ENCODE data around the gene UGT8. TPM values are rescaled to one million over a fixed set of nuclear protein-coding genes. Genes with fewer than 3 reads are reported as not detected.

UGT8 gene
- total RNA-seq, 1 experiment from 2014 or later, result 14.8 TPM

DNA sequence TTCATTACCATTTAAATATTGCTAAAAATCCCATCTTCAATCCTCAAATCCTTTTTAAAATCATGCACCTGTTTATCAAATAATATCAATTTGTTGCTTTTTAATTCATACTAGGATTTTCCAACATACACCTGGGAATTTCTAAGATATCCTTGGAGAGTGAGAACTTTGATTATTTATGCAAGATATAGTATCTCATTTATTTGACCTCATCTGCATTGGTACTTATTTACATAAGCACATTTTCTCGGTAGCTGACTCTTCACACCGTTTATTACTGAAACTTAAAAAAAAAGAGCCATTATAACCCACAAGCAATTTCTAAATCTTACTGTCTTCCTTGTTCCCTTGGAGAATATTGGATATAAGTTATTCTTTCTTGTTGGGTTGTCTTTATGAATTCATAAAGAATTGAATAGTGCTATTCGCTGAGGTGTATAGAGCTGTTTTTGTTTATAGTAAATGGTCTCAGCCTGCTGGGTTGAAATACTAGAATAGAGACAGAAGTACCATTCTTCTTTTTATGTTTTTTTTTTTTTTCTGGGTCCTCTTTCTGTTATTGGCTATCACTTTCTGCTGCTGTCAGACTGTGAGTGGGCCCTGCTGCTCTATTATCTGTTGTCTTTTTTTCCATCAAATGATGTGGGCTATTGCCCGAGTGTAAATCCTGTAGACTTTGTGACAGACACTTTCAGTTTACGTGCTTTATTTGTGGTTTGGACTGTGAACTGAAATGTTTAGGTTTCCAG, 2.9 kb downstream of the UGT8 start:
- no peak for DNase-seq (ENCODE audit: low read depth, low spot score)
- TF ChIP-seq EZH2phosphoT487 (IDR thresholded peaks at IDR 0.05; ENCODE audit: borderline replicate concordance), result no peak
- TF ChIP-seq, protein P1, sequence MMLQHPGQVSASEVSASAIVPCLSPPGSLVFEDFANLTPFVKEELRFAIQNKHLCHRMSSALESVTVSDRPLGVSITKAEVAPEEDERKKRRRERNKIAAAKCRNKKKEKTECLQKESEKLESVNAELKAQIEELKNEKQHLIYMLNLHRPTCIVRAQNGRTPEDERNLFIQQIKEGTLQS (IDR thresholded peaks at IDR 0.05), result no peak
- no peak for TF ChIP-seq EGR1 (IDR thresholded peaks at IDR 0.05; ENCODE audit: low read depth)
- no peak for TF ChIP-seq ZNF274 (IDR thresholded peaks at IDR 0.05; ENCODE audit: low read depth, low read length)
- TF ChIP-seq ZFX (IDR thresholded peaks at IDR 0.05), result no peak
- no peak for TF ChIP-seq RAD21 (IDR thresholded peaks at IDR 0.05; ENCODE audit: low read depth)
- TF ChIP-seq POLR2A (IDR thresholded peaks at IDR 0.05; ENCODE audit: borderline replicate concordance, extremely low read depth, insufficient read depth, insufficient read length), result no peak
- no peak for TF ChIP-seq SP1 (IDR thresholded peaks at IDR 0.05; ENCODE audit: low read depth)

DNA sequence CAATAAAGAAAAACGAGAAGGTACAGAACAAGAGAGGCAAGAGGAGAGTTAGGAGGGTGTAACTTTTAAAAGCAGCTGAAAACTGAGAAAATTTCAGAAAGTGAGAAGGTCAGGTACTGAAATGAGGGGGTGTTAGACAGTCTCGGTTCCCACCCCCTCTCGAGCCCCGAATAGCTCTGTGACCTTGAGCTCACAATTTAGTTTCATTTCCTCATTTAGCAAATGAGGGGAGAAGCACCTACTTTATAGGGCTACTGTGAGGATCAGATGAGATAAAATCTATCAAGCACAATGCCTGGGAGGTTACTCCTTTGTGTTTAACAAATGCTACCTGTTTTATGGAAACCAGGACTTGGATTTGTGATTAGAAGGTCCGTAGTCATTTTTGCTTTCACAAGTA, 4.9 kb downstream of the UGT8 start:
- no peaks in the 10 kb centered on the region for H3K27me3 ChIP-seq (ENCODE audit: insufficient read depth, low read length)
- peaks cover 12% of the 10 kb centered on the region for H3K79me2 ChIP-seq (ENCODE audit: insufficient read depth, low read length)
- no peaks in the 10 kb centered on the region for H3K36me3 ChIP-seq (ENCODE audit: control insufficient read depth in 1 of 2, insufficient read depth in 2 of 2, low read length in 2 of 2)
- no peak overlapping the region for H3K4me2 ChIP-seq (ENCODE audit: low read length)
- H3K9me2 ChIP-seq (ENCODE audit: insufficient read depth), result no peaks in the 10 kb centered on the region
- CTCF ChIA-PET, result no interaction called here
- no peak for ATAC-seq
- no peak overlapping the region for H3K4me3 ChIP-seq (replicated peaks in 1 of 2; ENCODE audit: low read depth in 1 of 2, low read length in 2 of 2)
- POLR2A ChIA-PET, result no interaction called here
- RAD21 ChIA-PET (ENCODE audit: low non-redundant PET in 1 of 2, low total read pairs in 2 of 2, uncharacterized antibody in 2 of 2, unreplicated experiment in 2 of 2), result no interaction called here
- no peak overlapping the region for H3K9ac ChIP-seq (ENCODE audit: low read length)
- H3K4me1 ChIP-seq (ENCODE audit: control insufficient read depth in 1 of 2, insufficient read depth in 2 of 2, low read length in 2 of 2), result peaks cover 6 to 19% of the 10 kb centered on the region in 2 experiments; a peak in 3 of 4 replicates
- H3K27ac ChIP-seq (ENCODE audit: low read depth, low read length), result no peak overlapping the region
- no peaks in the 10 kb centered on the region for H4K20me1 ChIP-seq (ENCODE audit: insufficient read depth)
- no peak overlapping the region for H2AFZ ChIP-seq (ENCODE audit: low read depth, low read length, poor library complexity, severe bottlenecking)
- BruUV-seq (replicated peaks), result no TSS peak
- intact Hi-C loops (cut with micrococcal nuclease), result no loop called here
- DNase-seq (ENCODE audit: low read depth, low spot score), result no peak
- H3K9me3 ChIP-seq (ENCODE audit: control insufficient read depth in 1 of 2, insufficient read depth in 1 of 2, low read depth in 1 of 2, low read length in 2 of 2), result no peaks in the 10 kb centered on the region
- TF ChIP-seq TCF7L2 (IDR thresholded peaks at IDR 0.05; ENCODE audit: borderline replicate concordance, extremely low read depth, insufficient read depth, insufficient read length) (no peak), EZH2 (IDR thresholded peaks at IDR 0.05) (no peak), ZNF274 (IDR thresholded peaks at IDR 0.05; ENCODE audit: low read depth, low read length) (no peak), YY1 (IDR thresholded peaks at IDR 0.05; ENCODE audit: extremely low read depth, insufficient replicate concordance, low read depth, low read length) (no peak), SP1 (IDR thresholded peaks at IDR 0.05; ENCODE audit: low read depth) (no peak)
- TF ChIP-seq, protein P2, sequence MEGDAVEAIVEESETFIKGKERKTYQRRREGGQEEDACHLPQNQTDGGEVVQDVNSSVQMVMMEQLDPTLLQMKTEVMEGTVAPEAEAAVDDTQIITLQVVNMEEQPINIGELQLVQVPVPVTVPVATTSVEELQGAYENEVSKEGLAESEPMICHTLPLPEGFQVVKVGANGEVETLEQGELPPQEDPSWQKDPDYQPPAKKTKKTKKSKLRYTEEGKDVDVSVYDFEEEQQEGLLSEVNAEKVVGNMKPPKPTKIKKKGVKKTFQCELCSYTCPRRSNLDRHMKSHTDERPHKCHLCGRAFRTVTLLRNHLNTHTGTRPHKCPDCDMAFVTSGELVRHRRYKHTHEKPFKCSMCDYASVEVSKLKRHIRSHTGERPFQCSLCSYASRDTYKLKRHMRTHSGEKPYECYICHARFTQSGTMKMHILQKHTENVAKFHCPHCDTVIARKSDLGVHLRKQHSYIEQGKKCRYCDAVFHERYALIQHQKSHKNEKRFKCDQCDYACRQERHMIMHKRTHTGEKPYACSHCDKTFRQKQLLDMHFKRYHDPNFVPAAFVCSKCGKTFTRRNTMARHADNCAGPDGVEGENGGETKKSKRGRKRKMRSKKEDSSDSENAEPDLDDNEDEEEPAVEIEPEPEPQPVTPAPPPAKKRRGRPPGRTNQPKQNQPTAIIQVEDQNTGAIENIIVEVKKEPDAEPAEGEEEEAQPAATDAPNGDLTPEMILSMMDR (IDR thresholded peaks at IDR 0.05 in 2 of 3, conservative IDR thresholded peaks at IDR 0.05 in 1 of 3; ENCODE audit: borderline replicate concordance in 1 of 3, insufficient read depth in 1 of 3, low read depth in 2 of 3, low read length in 2 of 3), result no peak
- TF ChIP-seq, protein P3, sequence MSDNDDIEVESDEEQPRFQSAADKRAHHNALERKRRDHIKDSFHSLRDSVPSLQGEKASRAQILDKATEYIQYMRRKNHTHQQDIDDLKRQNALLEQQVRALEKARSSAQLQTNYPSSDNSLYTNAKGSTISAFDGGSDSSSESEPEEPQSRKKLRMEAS (IDR thresholded peaks at IDR 0.05), result no peak
- TF ChIP-seq, protein P4, sequence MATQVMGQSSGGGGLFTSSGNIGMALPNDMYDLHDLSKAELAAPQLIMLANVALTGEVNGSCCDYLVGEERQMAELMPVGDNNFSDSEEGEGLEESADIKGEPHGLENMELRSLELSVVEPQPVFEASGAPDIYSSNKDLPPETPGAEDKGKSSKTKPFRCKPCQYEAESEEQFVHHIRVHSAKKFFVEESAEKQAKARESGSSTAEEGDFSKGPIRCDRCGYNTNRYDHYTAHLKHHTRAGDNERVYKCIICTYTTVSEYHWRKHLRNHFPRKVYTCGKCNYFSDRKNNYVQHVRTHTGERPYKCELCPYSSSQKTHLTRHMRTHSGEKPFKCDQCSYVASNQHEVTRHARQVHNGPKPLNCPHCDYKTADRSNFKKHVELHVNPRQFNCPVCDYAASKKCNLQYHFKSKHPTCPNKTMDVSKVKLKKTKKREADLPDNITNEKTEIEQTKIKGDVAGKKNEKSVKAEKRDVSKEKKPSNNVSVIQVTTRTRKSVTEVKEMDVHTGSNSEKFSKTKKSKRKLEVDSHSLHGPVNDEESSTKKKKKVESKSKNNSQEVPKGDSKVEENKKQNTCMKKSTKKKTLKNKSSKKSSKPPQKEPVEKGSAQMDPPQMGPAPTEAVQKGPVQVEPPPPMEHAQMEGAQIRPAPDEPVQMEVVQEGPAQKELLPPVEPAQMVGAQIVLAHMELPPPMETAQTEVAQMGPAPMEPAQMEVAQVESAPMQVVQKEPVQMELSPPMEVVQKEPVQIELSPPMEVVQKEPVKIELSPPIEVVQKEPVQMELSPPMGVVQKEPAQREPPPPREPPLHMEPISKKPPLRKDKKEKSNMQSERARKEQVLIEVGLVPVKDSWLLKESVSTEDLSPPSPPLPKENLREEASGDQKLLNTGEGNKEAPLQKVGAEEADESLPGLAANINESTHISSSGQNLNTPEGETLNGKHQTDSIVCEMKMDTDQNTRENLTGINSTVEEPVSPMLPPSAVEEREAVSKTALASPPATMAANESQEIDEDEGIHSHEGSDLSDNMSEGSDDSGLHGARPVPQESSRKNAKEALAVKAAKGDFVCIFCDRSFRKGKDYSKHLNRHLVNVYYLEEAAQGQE (IDR thresholded peaks at IDR 0.05; ENCODE audit: low read depth), result no peak

More for the DNA sequence above, 2.9 kb downstream of the UGT8 start:
- Histone ChIP-seq H3K36me3 (ENCODE audit: control insufficient read depth in 1 of 2, insufficient read depth in 2 of 2, low read length in 2 of 2) (no peaks in the 10 kb centered on the region), H4K20me1 (ENCODE audit: insufficient read depth) (no peaks in the 10 kb centered on the region), H3K9ac (ENCODE audit: low read length) (no peak overlapping the region), H2AFZ (ENCODE audit: low read depth, low read length, poor library complexity, severe bottlenecking) (no peak overlapping the region), H3K79me2 (ENCODE audit: insufficient read depth, low read length) (peaks cover 12% of the 10 kb centered on the region), H3K27me3 (ENCODE audit: insufficient read depth, low read length) (no peaks in the 10 kb centered on the region), H3K4me2 (ENCODE audit: low read length) (no peak overlapping the region), H3K4me3 (replicated peaks in 1 of 2; ENCODE audit: low read depth in 1 of 2, low read length in 2 of 2) (no peak overlapping the region), H3K4me1 (ENCODE audit: control insufficient read depth in 1 of 2, insufficient read depth in 2 of 2, low read length in 2 of 2) (peaks cover 7 to 24% of the 10 kb centered on the region in 2 experiments; a peak in 3 of 4 replicates), H3K27ac (ENCODE audit: low read depth, low read length) (no peak overlapping the region), H3K9me2 (ENCODE audit: insufficient read depth) (no peaks in the 10 kb centered on the region), H3K9me3 (ENCODE audit: control insufficient read depth in 1 of 2, insufficient read depth in 1 of 2, low read depth in 1 of 2, low read length in 2 of 2) (no peaks in the 10 kb centered on the region)
- ChIA-PET RAD21 (ENCODE audit: low non-redundant PET in 1 of 2, low total read pairs in 2 of 2, uncharacterized antibody in 2 of 2, unreplicated experiment in 2 of 2) (no interaction called here), POLR2A (no interaction called here), CTCF (no interaction called here)
- intact Hi-C loops (cut with micrococcal nuclease), result no loop called here
- no peak for ATAC-seq
- BruUV-seq (replicated peaks), result no TSS peak

Data from HCT116 (cell line).